ENCODE results near the gene COPS8. TPM values are rescaled to one million over a fixed set of nuclear protein-coding genes. Genes with fewer than 3 reads are reported as not detected.

Gene COPS8
- total RNA-seq, 1 donor from 2014 or later, result 76.1 TPM

- Histone ChIP-seq H3K27me3 (ENCODE audit: insufficient read depth, low read length) (no peaks in the 10 kb centered on the region), H3K9me3 (ENCODE audit: insufficient read depth, low read depth, low read length) (no peaks in the 10 kb centered on the region), H2AFZ (ENCODE audit: low read depth, low read length) (no peak overlapping the region), H3K79me2 (ENCODE audit: insufficient read depth, low read length) (no peaks in the 10 kb centered on the region), H3K4me3 (ENCODE audit: insufficient read depth, low read depth, low read length) (no peak overlapping the region), H3K27ac (ENCODE audit: low read depth, low read length) (no peak overlapping the region), H3K9ac (ENCODE audit: low read length) (no peak overlapping the region), H4K20me1 (ENCODE audit: insufficient read depth, low read length) (no peaks in the 10 kb centered on the region), H3K4me1 (ENCODE audit: insufficient read depth, low read length) (peaks cover 2% of the 10 kb centered on the region), H3K36me3 (ENCODE audit: insufficient read depth, low read length) (no peaks in the 10 kb centered on the region), H3K4me2 (ENCODE audit: low read length) (no peak overlapping the region)
- DNase-seq (ENCODE audit: low read depth), result no peak
- Mint-ChIP-seq H3K36me3 (ENCODE audit: low read depth, unreplicated experiment) (peaks cover 2% of the 10 kb centered on the region), H3K27ac (ENCODE audit: unreplicated experiment) (no peak overlapping the region), H3K27me3 (ENCODE audit: low read depth, unreplicated experiment) (peaks cover 2% of the 10 kb centered on the region), H3K4me1 (ENCODE audit: low read depth, unreplicated experiment) (peaks cover 5% of the 10 kb centered on the region), H3K4me3 (ENCODE audit: unreplicated experiment) (no peak overlapping the region), H3K9me3 (ENCODE audit: unreplicated experiment) (peaks cover 4% of the 10 kb centered on the region)
- TF ChIP-seq EZH2 (IDR thresholded peaks at IDR 0.05; ENCODE audit: insufficient read depth, low read length) (no peak), CTCF (IDR thresholded peaks at IDR 0.05; ENCODE audit: insufficient read depth, low read depth, low read length) (no peak)
- peak; percentile 5 for FAIRE-seq
Observed at GRCh38 chr2:237068005-237068576, 17.6 kb upstream of the COPS8 start.

- no peak overlapping the region for H3K4me2 ChIP-seq (ENCODE audit: low read length)
- Mint-ChIP-seq H3K27me3 (ENCODE audit: low read depth, unreplicated experiment) (peaks cover 2% of the 10 kb centered on the region), H3K4me3 (ENCODE audit: unreplicated experiment) (no peak overlapping the region), H3K4me1 (ENCODE audit: low read depth, unreplicated experiment) (peaks cover 23% of the 10 kb centered on the region), H3K9me3 (ENCODE audit: unreplicated experiment) (no peaks in the 10 kb centered on the region), H3K36me3 (ENCODE audit: low read depth, unreplicated experiment) (peaks cover 2% of the 10 kb centered on the region), H3K27ac (ENCODE audit: unreplicated experiment) (peak overlapping the region; percentile 27)
- no peak overlapping the region for H3K27ac ChIP-seq (ENCODE audit: low read depth, low read length)
- no peaks in the 10 kb centered on the region for H4K20me1 ChIP-seq (ENCODE audit: insufficient read depth, low read length)
- peak; percentile 78 for FAIRE-seq
- H2AFZ ChIP-seq (ENCODE audit: low read depth, low read length), result no peak overlapping the region
- H3K9ac ChIP-seq (ENCODE audit: low read length), result no peak overlapping the region
- H3K4me3 ChIP-seq (ENCODE audit: insufficient read depth, low read depth, low read length), result no peak overlapping the region
- no peaks in the 10 kb centered on the region for H3K79me2 ChIP-seq (ENCODE audit: insufficient read depth, low read length)
- H3K9me3 ChIP-seq (ENCODE audit: insufficient read depth, low read depth, low read length), result no peaks in the 10 kb centered on the region
- peaks cover 18% of the 10 kb centered on the region for H3K4me1 ChIP-seq (ENCODE audit: insufficient read depth, low read length)
- TF ChIP-seq CTCF (IDR thresholded peaks at IDR 0.05; ENCODE audit: insufficient read depth, low read depth, low read length), result peak; percentile 99
- no peak for TF ChIP-seq EZH2 (IDR thresholded peaks at IDR 0.05; ENCODE audit: insufficient read depth, low read length)
- no peaks in the 10 kb centered on the region for H3K27me3 ChIP-seq (ENCODE audit: insufficient read depth, low read length)
- H3K36me3 ChIP-seq (ENCODE audit: insufficient read depth, low read length), result no peaks in the 10 kb centered on the region
- DNase-seq (ENCODE audit: low read depth), result peak; percentile 17
Observed at GRCh38 chr2:237072067-237072931, 13.4 kb upstream of the COPS8 start.
